GM11168 (cell line): ENCODE results near the gene MRPL17.

Experiments used
- in situ Hi-C: fragments of 300-500 bp; cut with MboI; formaldehyde crosslinking; loops from one replicate; pipeline ENCODE4 v1.12.0; 2022; ENCODE audit warnings: low sequenced_read_pairs; ENCODE audit not compliant: unreplicated experiment

Gene MRPL17

DNA sequence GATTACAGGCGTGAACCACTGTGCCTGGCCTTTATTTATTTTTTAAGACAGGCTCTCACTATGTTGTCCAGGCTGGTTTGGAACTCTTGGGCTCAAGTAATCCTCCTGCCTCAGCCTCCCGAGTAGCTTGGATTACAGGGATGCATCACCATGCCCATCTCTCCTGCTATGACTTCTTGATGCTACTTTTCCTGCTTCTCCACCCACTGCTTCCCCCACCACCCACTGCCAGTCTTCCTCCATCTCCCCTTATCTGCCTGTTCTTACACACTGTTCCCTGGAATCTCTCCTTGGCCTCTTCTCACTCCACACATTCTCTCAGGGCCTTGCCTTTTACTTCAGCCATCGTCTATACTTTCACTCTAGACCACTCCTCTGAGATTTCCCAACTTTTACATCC lies 46.7 kb downstream of the MRPL17 start:
- in situ Hi-C loops: no loop called here

DNA sequence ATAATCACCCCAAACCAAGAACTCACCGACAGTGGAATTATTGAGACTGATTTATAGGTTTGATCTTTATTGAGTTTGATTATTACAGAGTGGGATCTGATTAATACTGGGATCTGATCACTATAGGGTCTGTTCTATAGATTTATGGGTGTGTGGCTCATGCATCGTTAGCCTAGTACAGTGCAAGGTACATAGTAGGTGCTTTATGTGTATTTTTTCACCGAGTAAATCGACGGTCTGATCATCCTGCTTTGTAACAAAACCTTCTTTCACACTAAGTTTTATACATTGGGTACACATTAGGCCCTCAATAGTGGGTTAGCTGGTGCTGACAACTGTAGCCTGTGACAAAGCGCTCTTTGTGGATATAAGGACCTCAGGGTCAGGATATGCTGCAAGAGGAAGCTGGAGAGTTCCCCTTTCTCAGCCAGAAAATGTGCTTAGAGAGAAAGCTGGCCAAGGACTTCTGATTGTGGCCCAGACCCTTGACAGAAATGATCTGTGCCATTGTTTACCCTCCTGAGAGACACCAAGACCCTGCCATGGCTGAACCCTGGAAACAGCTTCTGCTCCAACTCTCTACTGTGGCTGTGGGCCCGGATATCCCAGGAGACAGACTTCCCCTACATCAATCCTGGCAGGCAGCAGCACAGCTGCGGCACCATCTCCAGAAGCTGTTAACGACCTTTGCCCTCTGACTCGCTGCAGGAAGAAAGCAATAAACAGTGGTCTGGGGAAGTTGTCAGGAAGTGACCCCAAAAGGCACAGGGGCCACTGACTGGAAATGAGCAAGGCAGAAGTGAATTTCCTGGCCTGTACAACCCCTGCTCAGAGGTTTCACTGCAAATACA lies 47.8 kb downstream of the MRPL17 start:
- in situ Hi-C loops: no loop called here

DNA sequence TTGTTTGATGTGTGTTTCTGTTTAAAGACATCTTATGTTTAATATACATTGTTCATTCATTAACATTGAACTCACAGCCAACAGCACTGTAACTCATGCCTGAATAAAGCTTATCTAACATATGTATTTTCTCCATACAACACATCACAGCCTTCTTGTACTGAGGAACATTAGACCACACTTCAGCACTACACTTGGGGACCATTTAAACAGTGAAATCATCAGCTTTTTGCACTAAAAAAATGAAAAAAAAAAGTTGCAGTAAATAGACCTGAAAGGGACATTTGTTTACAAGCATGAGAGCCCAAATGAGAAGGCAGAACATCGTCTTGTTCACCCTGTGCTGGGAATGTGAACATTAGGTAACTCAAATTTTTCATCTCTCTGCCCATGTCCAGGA lies 48.6 kb downstream of the MRPL17 start:
- in situ Hi-C loops: no loop called here

DNA sequence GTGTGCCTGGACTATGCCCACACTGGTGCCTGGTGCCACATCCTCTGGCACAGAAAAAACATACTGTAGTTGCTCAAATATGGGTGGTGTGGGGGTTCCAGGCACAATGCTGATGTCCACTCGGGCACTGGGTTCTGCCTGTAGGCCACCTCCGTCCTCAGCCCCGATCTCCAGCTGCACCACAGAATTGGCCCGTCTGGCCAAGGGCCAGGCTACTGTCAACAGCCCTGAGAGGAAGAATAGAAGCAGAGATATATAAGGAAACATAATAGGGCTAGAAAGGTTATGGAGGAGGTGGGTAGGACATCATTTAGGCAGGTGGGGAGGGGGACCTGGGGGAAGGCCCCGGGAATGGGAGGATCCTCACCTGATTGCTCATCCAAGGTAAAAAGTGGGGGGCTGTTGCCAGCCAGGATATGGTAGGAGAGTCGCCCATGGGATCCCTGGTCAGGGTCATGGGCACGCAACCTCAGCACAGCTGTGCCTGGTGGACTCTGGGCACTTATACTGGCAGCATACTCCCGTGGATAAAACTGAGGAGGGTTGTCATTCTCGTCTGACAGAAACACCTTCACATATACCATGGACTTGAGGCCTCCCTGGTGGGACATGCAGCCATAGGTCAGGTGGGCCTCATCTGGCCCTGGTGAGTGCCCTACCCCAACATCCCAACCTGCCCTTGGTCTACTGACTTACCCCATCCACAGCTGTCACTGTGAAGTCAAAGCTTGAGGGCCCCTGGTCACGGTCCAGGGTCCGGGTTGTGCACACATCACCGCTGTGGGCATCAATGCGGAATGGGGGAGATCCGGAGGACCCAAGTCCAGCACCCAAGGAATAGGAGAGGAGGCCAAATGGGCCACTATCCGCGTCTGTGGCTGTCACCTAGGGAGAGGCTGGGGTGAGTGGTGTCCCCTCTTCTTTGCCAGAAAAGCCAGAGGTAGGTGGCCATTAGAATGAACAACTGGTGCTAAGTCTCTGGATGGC lies 49.4 kb downstream of the MRPL17 start:
- in situ Hi-C loops: no loop called here

DNA sequence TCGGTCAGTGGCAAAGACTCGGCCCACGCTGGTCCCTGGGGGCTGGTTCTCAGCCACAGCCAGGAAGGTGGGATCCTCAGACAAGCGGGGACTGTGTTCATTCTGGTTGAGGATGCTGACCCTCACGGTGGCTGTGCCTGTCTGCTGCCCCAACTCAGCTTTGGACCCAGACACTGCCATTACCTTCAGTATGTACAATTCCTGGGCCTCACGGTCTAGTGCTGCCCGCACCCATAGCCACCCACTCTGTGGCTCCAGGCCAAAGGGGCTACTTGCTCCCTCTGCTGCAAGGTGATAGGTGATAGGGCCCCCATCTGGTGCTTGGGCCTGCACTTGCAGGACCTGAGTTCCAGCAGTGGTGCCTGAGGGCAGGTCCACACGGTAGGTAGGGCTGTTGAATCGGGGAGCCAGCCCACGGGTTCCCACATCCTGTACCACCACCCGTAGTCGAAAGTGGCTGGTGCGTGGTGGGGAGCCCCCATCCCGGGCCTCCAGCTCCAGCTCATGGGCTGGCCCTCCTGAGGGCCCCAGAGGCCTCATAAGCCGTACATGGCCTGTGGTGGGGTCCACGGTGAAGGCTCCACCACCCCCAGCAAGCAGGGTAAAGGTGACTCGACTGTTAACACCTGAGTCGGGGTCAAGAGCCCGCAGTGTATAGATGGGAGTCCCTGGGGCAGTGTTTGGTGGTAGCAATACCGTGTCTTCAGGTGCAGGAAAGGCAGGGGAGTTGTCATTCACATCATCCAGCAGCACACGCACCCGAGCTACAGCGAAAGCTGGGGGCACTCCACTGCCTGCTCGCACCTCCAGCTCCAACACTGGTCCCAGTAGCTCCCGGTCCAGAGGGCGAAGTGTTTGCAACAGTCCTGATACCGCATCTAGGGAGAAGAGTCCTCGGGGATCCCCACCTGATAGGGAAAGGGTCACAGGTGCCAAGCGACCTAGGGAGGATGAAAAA lies 50.7 kb downstream of the MRPL17 start:
- in situ Hi-C loops: no loop called here

DNA sequence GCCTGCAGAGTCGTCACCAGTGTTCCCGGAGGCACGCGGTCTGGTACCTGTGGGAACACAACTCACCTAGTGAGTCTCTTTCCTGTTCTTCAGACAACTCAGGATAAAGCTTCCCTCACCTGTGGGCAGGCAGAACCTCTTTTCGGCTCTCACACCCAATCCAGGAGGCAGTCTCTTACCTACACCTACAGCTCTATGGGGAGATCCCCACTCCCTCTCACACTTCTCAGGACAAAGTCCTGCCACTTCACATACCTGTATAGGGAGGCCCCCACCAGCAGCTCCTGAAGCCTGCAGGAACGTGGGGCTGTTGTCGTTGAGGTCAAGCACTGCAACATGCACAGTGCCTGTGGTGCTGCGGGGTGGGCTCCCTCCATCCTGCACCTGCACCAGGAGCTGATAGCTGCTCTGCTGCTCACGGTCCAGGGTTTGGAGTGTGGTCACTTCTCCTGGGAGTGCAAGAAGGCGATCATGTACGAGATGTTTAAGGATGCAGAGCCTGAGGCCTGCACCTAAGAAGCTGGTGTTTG lies 51.7 kb downstream of the MRPL17 start:
- in situ Hi-C loops: no loop called here

DNA sequence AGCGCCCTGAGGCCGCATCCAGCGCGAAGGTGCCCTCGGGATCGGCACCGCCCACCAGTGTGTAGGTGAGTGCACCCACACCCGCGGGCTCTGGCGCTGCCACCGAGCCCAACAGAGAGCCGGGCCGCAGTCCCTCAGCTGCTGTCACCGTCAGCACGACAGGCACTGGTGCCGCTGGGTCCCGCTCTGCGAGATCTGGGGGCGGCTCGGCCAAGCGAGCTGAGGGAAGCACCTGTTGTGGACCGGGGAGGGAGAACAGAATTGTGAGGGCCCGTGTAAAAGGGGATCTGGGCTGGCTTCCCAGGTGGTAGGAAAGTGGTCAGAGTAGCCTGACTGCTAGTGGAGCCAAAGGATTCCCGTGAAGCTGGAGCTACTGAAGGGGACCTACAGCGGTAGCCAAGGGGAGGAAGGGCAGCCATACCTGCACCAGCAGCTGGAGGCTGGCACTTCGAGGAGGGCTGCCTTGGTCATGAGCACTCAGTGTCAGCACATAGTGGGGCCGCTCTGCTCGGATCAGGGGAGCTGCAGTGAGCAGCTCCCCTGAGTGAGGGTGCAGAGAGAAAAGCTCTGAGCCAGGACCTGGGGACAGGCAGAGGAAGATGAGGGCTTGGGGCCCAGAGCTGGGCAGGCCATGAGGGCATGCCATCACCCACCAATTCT lies 52.4 kb downstream of the MRPL17 start:
- in situ Hi-C loops: no loop called here
